ENCODE measurements around the gene AK4. TPM values are rescaled to one million over a fixed set of nuclear protein-coding genes. Genes with fewer than 3 reads are reported as not detected.

Gene AK4
- total RNA-seq, 1 experiment from 2014 or later = 131 TPM

DNA sequence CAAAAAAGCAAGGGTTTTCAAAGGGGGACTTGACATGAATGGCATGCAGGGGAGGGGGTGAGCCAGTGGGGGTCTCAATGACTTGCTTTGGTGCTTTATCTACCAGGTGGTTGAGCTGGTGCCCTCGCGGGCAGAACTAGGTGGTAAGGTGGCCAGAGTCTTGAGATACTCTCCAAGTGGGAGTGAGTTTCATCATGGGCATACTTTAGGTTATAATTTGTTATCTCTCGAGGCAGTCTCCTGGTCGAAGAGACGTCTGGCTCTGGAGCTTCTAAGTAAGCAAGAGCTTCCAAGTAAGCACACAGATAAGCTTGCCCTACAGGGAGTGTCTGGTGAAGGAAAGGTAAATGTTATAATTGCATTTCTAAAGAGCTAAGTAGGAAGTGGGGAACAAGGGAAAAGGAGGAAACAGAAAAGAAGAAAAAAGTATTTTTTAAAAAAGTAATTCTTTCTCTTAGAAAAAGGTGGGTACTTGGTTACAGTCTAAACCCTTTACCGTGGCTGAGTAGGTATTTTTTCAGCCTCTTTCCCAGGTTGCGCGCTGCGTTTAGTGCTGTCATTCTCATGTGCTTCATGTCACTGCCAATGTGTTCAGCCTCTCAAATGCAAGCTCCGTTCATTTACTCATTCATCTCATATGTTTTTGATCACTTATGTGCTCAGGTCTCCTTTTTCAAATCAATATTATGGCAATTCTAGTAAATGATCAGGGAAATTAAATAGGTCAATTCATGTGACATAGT lies 129.8 kb downstream of the AK4 start:
- TF ChIP-seq, protein P1, sequence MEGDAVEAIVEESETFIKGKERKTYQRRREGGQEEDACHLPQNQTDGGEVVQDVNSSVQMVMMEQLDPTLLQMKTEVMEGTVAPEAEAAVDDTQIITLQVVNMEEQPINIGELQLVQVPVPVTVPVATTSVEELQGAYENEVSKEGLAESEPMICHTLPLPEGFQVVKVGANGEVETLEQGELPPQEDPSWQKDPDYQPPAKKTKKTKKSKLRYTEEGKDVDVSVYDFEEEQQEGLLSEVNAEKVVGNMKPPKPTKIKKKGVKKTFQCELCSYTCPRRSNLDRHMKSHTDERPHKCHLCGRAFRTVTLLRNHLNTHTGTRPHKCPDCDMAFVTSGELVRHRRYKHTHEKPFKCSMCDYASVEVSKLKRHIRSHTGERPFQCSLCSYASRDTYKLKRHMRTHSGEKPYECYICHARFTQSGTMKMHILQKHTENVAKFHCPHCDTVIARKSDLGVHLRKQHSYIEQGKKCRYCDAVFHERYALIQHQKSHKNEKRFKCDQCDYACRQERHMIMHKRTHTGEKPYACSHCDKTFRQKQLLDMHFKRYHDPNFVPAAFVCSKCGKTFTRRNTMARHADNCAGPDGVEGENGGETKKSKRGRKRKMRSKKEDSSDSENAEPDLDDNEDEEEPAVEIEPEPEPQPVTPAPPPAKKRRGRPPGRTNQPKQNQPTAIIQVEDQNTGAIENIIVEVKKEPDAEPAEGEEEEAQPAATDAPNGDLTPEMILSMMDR (IDR thresholded peaks at IDR 0.05; ENCODE audit: insufficient read depth in 1 of 2, low read depth in 1 of 2, low read length in 1 of 2, severe bottlenecking in 1 of 2, unreplicated experiment in 1 of 2) = no peak
- Mint-ChIP-seq H3K4me3 (ENCODE audit: unreplicated experiment) (no peak overlapping the region), H3K27ac (ENCODE audit: unreplicated experiment) (no peak overlapping the region), H3K9me3 (ENCODE audit: unreplicated experiment) (no peaks in the 10 kb centered on the region), H3K27me3 (ENCODE audit: insufficient read depth, unreplicated experiment) (no peaks in the 10 kb centered on the region), H3K36me3 (ENCODE audit: insufficient read depth, unreplicated experiment) (no peaks in the 10 kb centered on the region), H3K4me1 (ENCODE audit: low read depth, unreplicated experiment) (peaks cover 7% of the 10 kb centered on the region)
- no peaks in the 10 kb centered on the region for H3K9me3 ChIP-seq
- BruUV-seq (replicated peaks) = no TSS peak
- intact Hi-C loops (cut with micrococcal nuclease; ENCODE audit: unreplicated experiment) = no loop called here
- no peak overlapping the region for H3K4me3 ChIP-seq (ENCODE audit: low read depth, low read length)
- no peaks in the 10 kb centered on the region for H3K27me3 ChIP-seq (replicated peaks; ENCODE audit: control insufficient read depth, insufficient read depth, low read length)
- ChIA-PET CTCF (no interaction called here), POLR2A (no interaction called here)
- DNase-seq = no peak
- no peaks in the 10 kb centered on the region for H3K4me1 ChIP-seq
- H3K36me3 ChIP-seq (ENCODE audit: control insufficient read depth, insufficient read depth, low read length) = no peaks in the 10 kb centered on the region

DNA sequence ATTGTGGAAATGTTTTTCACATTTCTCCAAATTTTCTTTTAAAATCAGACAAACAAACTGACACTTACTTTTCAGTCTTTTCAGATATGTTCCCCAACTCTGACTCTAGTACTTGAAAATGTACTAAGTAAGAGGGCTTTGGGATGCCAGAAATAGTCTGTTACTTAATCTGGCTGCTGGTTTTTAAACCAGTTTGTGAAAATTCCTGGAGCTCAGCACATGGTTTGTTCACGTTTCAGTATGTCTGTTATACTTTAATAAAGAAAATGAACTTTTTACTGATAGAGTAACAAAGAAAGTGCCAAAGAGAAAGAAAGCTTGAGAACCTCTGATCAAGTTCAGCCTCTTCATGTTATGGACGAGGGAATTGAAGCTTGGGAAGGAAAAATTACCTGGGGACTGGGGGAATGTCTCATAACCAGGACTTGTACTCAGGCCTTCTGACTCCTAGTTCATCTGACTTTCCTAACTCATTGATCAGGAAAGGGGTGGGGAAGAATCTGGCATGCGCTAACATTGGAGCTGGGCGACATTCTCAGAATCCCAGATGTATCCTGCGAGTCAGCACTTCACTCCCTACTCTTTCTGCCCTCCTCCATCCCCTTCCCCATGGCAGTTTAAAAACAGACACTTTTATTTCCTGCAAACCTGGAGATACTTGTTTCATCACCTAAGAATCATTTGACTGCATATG lies 130.5 kb downstream of the AK4 start:
- intact Hi-C loops (cut with micrococcal nuclease; ENCODE audit: unreplicated experiment) = no loop called here
- H3K4me3 Mint-ChIP-seq (ENCODE audit: unreplicated experiment) = no peak overlapping the region
- H3K9me3 Mint-ChIP-seq (ENCODE audit: unreplicated experiment) = no peaks in the 10 kb centered on the region
- no peaks in the 10 kb centered on the region for H3K9me3 ChIP-seq
- no peak overlapping the region for H3K4me3 ChIP-seq (ENCODE audit: low read depth, low read length)
- POLR2A ChIA-PET = no interaction called here
- no peaks in the 10 kb centered on the region for H3K27me3 ChIP-seq (replicated peaks; ENCODE audit: control insufficient read depth, insufficient read depth, low read length)
- no peaks in the 10 kb centered on the region for H3K36me3 Mint-ChIP-seq (ENCODE audit: insufficient read depth, unreplicated experiment)
- H3K27me3 Mint-ChIP-seq (ENCODE audit: insufficient read depth, unreplicated experiment) = no peaks in the 10 kb centered on the region
- no peaks in the 10 kb centered on the region for H3K36me3 ChIP-seq (ENCODE audit: control insufficient read depth, insufficient read depth, low read length)
- H3K4me1 ChIP-seq = no peaks in the 10 kb centered on the region
- no peak overlapping the region for H3K27ac Mint-ChIP-seq (ENCODE audit: unreplicated experiment)
- TF ChIP-seq, protein P1 (IDR thresholded peaks at IDR 0.05; ENCODE audit: insufficient read depth in 1 of 2, low read depth in 1 of 2, low read length in 1 of 2, severe bottlenecking in 1 of 2, unreplicated experiment in 1 of 2) = no peak
- CTCF ChIA-PET = no interaction called here
- BruUV-seq (replicated peaks) = no TSS peak
- H3K4me1 Mint-ChIP-seq (ENCODE audit: low read depth, unreplicated experiment) = peaks cover 7% of the 10 kb centered on the region
- DNase-seq = no peak

DNA sequence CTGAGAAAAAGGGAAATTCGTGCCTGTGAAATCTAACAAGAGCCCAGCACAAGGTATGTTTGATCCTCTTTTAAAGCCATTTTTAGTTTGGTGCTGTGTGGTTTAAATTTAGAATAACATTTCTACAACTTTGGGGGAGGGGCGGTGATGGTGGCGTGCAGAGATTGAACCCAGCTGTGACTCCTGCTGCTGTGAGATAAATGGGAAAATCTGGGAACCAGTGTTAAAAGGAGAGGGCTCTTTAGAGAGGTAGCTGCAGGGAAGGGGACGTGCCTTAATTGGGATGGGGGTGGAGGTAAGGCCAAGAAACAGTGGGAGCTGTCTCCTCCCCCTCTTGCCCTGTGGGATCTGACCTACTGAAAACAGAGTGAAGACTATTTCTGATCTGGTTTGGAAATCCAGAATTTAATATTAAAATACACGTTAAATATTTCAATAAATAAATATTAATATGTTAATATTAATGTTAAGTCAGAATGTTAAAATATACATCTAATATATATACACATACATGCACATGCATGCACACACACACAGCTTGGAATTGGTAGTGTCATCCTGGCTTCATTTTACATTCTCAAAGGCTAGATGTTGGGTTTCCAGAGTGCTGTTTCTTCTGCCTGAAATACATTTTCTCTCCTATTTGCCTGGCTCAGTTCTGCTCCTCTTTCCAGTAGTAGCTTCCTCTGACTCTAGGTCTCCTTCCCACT lies 131.2 kb downstream of the AK4 start:
- BruUV-seq (replicated peaks) = no TSS peak
- ChIA-PET POLR2A (no interaction called here), CTCF (no interaction called here)
- H3K4me1 Mint-ChIP-seq (ENCODE audit: low read depth, unreplicated experiment) = peaks cover 7% of the 10 kb centered on the region
- no peaks in the 10 kb centered on the region for H3K4me1 ChIP-seq
- H3K4me3 ChIP-seq (ENCODE audit: low read depth, low read length) = no peak overlapping the region
- TF ChIP-seq, protein P1 (IDR thresholded peaks at IDR 0.05; ENCODE audit: insufficient read depth in 1 of 2, low read depth in 1 of 2, low read length in 1 of 2, severe bottlenecking in 1 of 2, unreplicated experiment in 1 of 2) = no peak
- H3K27me3 ChIP-seq (replicated peaks; ENCODE audit: control insufficient read depth, insufficient read depth, low read length) = no peaks in the 10 kb centered on the region
- H3K36me3 ChIP-seq (ENCODE audit: control insufficient read depth, insufficient read depth, low read length) = no peaks in the 10 kb centered on the region
- no peaks in the 10 kb centered on the region for H3K9me3 Mint-ChIP-seq (ENCODE audit: unreplicated experiment)
- no peaks in the 10 kb centered on the region for H3K27me3 Mint-ChIP-seq (ENCODE audit: insufficient read depth, unreplicated experiment)
- DNase-seq = no peak
- intact Hi-C loops (cut with micrococcal nuclease; ENCODE audit: unreplicated experiment) = no loop called here
- no peaks in the 10 kb centered on the region for H3K9me3 ChIP-seq
- H3K36me3 Mint-ChIP-seq (ENCODE audit: insufficient read depth, unreplicated experiment) = no peaks in the 10 kb centered on the region
- H3K4me3 Mint-ChIP-seq (ENCODE audit: unreplicated experiment) = no peak overlapping the region
- H3K27ac Mint-ChIP-seq (ENCODE audit: unreplicated experiment) = no peak overlapping the region
